Measurements from ENCODE around the gene IGFN1. TPM values are rescaled to one million over a fixed set of nuclear protein-coding genes. Genes with fewer than 3 reads are reported as not detected.

The IGFN1 gene
- polyA plus RNA-seq, 1 of the 3 experiments (the other 2 are of a cell fraction): 0.18 TPM

GRCh38 chr1:201207046-201207445 lies 16.4 kb downstream of the IGFN1 start:
- no peak for TF ChIP-seq NFIC (IDR thresholded peaks at IDR 0.05; ENCODE audit: borderline replicate concordance)
- no peak overlapping the region for H2AFZ ChIP-seq (ENCODE audit: low read depth)
- H3K27me3 ChIP-seq (ENCODE audit: insufficient read depth): peaks cover 35% of the 10 kb centered on the region
- no peaks in the 10 kb centered on the region for H4K20me1 ChIP-seq (ENCODE audit: insufficient read depth)
- H3K9me3 ChIP-seq: no peaks in the 10 kb centered on the region
- POLR2A ChIA-PET: no interaction called here
- CTCF ChIA-PET: interaction anchor here (0.9 to 2.0 kb wide), 2 partner anchors 16 to 155 kb away, joined by 3 to 6 read pairs; no protein-coding TSS in a partner anchor
- peaks cover 0 to 2% of the 10 kb centered on the region in 2 experiments; a peak in 1 of 4 replicates for H3K4me1 ChIP-seq (ENCODE audit: control insufficient read depth in 1 of 2, insufficient read depth in 2 of 2, low read depth in 1 of 2, low read length in 1 of 2)
- H3K4me3 ChIP-seq (ENCODE audit: low read depth in 2 of 2, low read length in 1 of 2): no peak overlapping the region
- no peaks in the 10 kb centered on the region for H3K79me2 ChIP-seq (ENCODE audit: insufficient read depth)
- no peak overlapping the region for H3K27ac ChIP-seq (ENCODE audit: low read depth in 2 of 2, low read length in 1 of 2)
- no peaks in the 10 kb centered on the region for H3K36me3 ChIP-seq (replicated peaks in 1 of 2; ENCODE audit: control insufficient read depth in 1 of 2, insufficient read depth in 2 of 2, low read length in 1 of 2)
- 77% methylated on average over 3 of the region's 3 CpGs for WGBS (ENCODE audit: low lambda C conversion rate)
- no peak overlapping the region for H3K4me2 ChIP-seq
- no peak for DNase-seq
- no peaks in the 10 kb centered on the region for H3F3A ChIP-seq (replicated peaks; ENCODE audit: insufficient read depth)
- H3K9me2 ChIP-seq: no peaks in the 10 kb centered on the region
- H3K9ac ChIP-seq: no peak overlapping the region

GRCh38 chr1:201208236-201208635 lies 17.6 kb downstream of the IGFN1 start:
- Histone ChIP-seq H3K4me2 (no peak overlapping the region), H3K4me3 (ENCODE audit: low read depth in 2 of 2, low read length in 1 of 2) (no peak overlapping the region), H3K27me3 (ENCODE audit: insufficient read depth) (peaks cover 46% of the 10 kb centered on the region), H3K4me1 (ENCODE audit: control insufficient read depth in 1 of 2, insufficient read depth in 2 of 2, low read depth in 1 of 2, low read length in 1 of 2) (peaks cover 0 to 2% of the 10 kb centered on the region in 2 experiments; a peak in 1 of 4 replicates), H3K27ac (ENCODE audit: low read depth in 2 of 2, low read length in 1 of 2) (no peak overlapping the region), H3K79me2 (ENCODE audit: insufficient read depth) (no peaks in the 10 kb centered on the region), H3F3A (replicated peaks; ENCODE audit: insufficient read depth) (no peaks in the 10 kb centered on the region), H3K9me3 (no peaks in the 10 kb centered on the region), H3K9me2 (no peaks in the 10 kb centered on the region), H3K9ac (no peak overlapping the region), H4K20me1 (ENCODE audit: insufficient read depth) (no peaks in the 10 kb centered on the region), H3K36me3 (replicated peaks in 1 of 2; ENCODE audit: control insufficient read depth in 1 of 2, insufficient read depth in 2 of 2, low read length in 1 of 2) (no peaks in the 10 kb centered on the region), H2AFZ (ENCODE audit: low read depth) (no peak overlapping the region)
- TF ChIP-seq EP300 (IDR thresholded peaks at IDR 0.05; ENCODE audit: borderline replicate concordance in 1 of 2, low read depth in 1 of 2, low read length in 1 of 2): no peak
- no peak for TF ChIP-seq IRF3 (IDR thresholded peaks at IDR 0.05; ENCODE audit: low read depth, low read length)
- no peak for TF ChIP-seq PBX3 (IDR thresholded peaks at IDR 0.05)
- TF ChIP-seq TAF1 (IDR thresholded peaks at IDR 0.05; ENCODE audit: borderline replicate concordance, low read depth, low read length): no peak
- no peak for TF ChIP-seq TCF12 (IDR thresholded peaks at IDR 0.05)
- 95% methylated on average over 2 of the region's 2 CpGs for whole genome bisulfite sequencing (ENCODE audit: low lambda C conversion rate)
- no peak for DNase-seq
- CTCF ChIA-PET: no interaction called here
- POLR2A ChIA-PET: no interaction called here

- no peak overlapping the region for H3K4me2 ChIP-seq
- no peaks in the 10 kb centered on the region for H4K20me1 ChIP-seq (ENCODE audit: insufficient read depth)
- H3K4me1 ChIP-seq (ENCODE audit: control insufficient read depth in 1 of 2, insufficient read depth in 2 of 2, low read depth in 1 of 2, low read length in 1 of 2): no peaks in the 10 kb centered on the region
- 49% methylated on average over 5 of the region's 5 CpGs for WGBS (ENCODE audit: low lambda C conversion rate)
- DNase-seq: no peak
- no peak overlapping the region for H3K27ac ChIP-seq (ENCODE audit: low read depth in 2 of 2, low read length in 1 of 2)
- no peaks in the 10 kb centered on the region for H3F3A ChIP-seq (replicated peaks; ENCODE audit: insufficient read depth)
- H3K36me3 ChIP-seq (replicated peaks in 1 of 2; ENCODE audit: control insufficient read depth in 1 of 2, insufficient read depth in 2 of 2, low read length in 1 of 2): no peaks in the 10 kb centered on the region
- H3K27me3 ChIP-seq (ENCODE audit: insufficient read depth): peaks cover 26% of the 10 kb centered on the region
- ChIA-PET POLR2A (no interaction called here), CTCF (interaction anchor here (1.3 kb wide), 1 partner anchor 12 kb away, joined by 4 read pairs; no protein-coding TSS in a partner anchor)
- no peaks in the 10 kb centered on the region for H3K9me3 ChIP-seq
- no peak overlapping the region for H2AFZ ChIP-seq (ENCODE audit: low read depth)
- TF ChIP-seq TEAD4 (IDR thresholded peaks at IDR 0.05; ENCODE audit: borderline replicate concordance, insufficient read depth) (no peak), YY1 (IDR thresholded peaks at IDR 0.05; ENCODE audit: low read depth) (no peak), MXI1 (IDR thresholded peaks at IDR 0.05; ENCODE audit: low read depth, low read length) (no peak), JUND (IDR thresholded peaks at IDR 0.05) (no peak), GATA2 (CRISPR knock-in tag; IDR thresholded peaks at IDR 0.05) (no peak), RCOR1 (IDR thresholded peaks at IDR 0.05; ENCODE audit: low read length) (no peak), RAD21 (IDR thresholded peaks at IDR 0.05; ENCODE audit: low read length) (no peak), USF1 (IDR thresholded peaks at IDR 0.05; ENCODE audit: borderline replicate concordance, low read depth) (no peak), SMC3 (IDR thresholded peaks at IDR 0.05; ENCODE audit: low read depth, low read length) (no peak), CTCF (IDR thresholded peaks at IDR 0.05) (no peak), POLR2AphosphoS5 (IDR thresholded peaks at IDR 0.05; ENCODE audit: low read depth, low read length) (no peak), IRF3 (IDR thresholded peaks at IDR 0.05; ENCODE audit: low read depth, low read length) (no peak), ELF1 (IDR thresholded peaks at IDR 0.05) (no peak)
- no peak overlapping the region for H3K4me3 ChIP-seq (ENCODE audit: low read depth in 2 of 2, low read length in 1 of 2)
- H3K9ac ChIP-seq: no peak overlapping the region
- no peaks in the 10 kb centered on the region for H3K79me2 ChIP-seq (ENCODE audit: insufficient read depth)
- H3K9me2 ChIP-seq: no peaks in the 10 kb centered on the region
These were observed 21.4 kb downstream of the IGFN1 start for GRCh38 chr1:201212056-201212455.
